LNCaP clone FGC (cell line): ENCODE results near the gene GJA1.

ENCODE experiments used
- DNase-seq: peaks from one replicate; pipeline ENCODE4 v3.0.0-alpha.2; 2011; ENCODE audit warnings: low read depth
- H3K4me3 ChIP-seq: 2 replicates; pipeline ENCODE4 v1.5.1; 2011; ENCODE audit warnings: mild to moderate bottlenecking, low read depth, low read length, control low read depth
- TF ChIP-seq, protein P1 (sequence below): IDR thresholded peaks from 2 replicates; pipeline ENCODE4 v1.5.1; 2012; ENCODE audit warnings: mild to moderate bottlenecking; ENCODE audit not compliant: control insufficient read depth, insufficient read depth; ENCODE audit errors: extremely low read depth

GJA1 gene

DNA sequence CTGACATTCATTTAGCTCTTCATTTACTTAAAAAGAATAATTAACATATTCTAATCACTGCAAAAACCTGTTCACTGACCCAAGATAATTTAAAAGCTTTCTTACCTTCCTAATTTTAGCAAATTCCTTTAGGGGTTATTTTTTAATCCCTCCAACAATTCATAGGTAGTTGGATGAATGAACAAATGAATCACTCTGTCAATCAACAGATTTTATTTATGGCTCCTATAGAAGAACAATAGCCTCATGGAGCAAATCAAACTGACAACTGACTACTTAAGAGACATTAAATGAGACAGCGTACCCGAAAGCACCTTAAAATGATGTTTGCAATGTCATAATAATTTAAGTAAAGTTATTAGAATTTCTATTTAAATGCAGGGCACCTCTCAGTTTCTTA is 31.5 kb upstream of the GJA1 start:
- DNase-seq: no peak
- no peak overlapping the region for H3K4me3 ChIP-seq
- TF ChIP-seq, protein P1, sequence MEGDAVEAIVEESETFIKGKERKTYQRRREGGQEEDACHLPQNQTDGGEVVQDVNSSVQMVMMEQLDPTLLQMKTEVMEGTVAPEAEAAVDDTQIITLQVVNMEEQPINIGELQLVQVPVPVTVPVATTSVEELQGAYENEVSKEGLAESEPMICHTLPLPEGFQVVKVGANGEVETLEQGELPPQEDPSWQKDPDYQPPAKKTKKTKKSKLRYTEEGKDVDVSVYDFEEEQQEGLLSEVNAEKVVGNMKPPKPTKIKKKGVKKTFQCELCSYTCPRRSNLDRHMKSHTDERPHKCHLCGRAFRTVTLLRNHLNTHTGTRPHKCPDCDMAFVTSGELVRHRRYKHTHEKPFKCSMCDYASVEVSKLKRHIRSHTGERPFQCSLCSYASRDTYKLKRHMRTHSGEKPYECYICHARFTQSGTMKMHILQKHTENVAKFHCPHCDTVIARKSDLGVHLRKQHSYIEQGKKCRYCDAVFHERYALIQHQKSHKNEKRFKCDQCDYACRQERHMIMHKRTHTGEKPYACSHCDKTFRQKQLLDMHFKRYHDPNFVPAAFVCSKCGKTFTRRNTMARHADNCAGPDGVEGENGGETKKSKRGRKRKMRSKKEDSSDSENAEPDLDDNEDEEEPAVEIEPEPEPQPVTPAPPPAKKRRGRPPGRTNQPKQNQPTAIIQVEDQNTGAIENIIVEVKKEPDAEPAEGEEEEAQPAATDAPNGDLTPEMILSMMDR: no peak

DNA sequence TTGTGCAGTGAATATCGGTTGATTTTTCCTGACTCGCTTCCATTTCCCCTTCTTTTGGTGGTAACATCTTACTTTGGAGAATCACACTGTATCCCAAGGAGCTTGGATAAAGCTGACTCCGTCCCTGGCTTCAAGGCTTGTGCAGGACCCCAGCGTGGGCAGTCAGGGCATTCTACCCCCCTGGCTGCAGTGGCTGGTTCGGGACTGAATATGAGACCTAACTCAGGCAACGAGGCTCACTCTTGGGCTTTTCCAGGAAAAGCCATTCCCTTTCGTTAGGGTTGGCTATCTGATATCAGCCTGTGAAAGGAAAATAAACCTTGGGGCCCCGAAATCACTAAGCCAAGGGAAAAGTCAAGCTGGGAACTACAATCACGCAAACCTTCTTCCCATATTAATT is 30.1 kb upstream of the GJA1 start:
- no peak overlapping the region for H3K4me3 ChIP-seq
- no peak for DNase-seq
- TF ChIP-seq, protein P1: no peak

DNA sequence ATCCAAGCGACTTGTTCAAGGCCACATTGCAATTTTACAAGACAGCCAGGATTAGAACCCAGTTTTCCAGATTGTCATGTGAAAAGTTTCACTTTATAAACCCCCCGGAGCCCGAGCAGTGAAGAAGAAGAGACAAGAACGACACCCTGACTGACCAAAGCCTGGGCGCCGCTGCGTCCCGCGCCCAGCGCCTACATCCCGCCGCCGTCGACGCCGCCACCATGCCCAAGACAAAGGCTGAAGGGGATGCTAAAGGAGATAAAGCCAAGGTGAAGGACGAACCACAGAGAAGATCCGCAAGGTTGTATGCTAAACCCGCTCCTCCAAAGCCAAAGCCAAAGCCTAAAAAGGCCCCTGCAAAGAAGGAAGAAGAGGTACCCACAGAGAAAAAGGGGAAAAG is 27.1 kb upstream of the GJA1 start:
- TF ChIP-seq, protein P1: no peak
- no peak for DNase-seq
- H3K4me3 ChIP-seq: no peak overlapping the region

DNA sequence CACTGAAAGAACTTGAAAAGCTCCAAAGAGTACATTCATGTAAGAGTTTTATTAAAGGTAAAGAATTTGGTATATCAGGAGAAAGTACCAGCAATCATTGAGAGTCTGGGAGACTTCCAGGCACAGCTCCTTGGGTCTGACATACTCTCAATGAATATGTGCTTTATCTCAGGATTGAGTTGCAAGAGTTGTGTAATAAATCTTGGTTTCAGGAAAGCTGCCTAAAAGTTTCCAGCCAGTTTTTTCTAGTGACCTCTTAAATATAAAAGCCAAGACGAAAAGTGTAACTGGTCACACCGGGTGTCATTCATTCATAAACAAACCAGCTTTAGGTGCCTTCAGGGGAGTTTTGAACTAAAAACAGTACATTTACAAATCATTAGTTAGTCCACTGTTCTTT is 21.6 kb upstream of the GJA1 start:
- no peak for DNase-seq
- no peak overlapping the region for H3K4me3 ChIP-seq
- TF ChIP-seq, protein P1: no peak

DNA sequence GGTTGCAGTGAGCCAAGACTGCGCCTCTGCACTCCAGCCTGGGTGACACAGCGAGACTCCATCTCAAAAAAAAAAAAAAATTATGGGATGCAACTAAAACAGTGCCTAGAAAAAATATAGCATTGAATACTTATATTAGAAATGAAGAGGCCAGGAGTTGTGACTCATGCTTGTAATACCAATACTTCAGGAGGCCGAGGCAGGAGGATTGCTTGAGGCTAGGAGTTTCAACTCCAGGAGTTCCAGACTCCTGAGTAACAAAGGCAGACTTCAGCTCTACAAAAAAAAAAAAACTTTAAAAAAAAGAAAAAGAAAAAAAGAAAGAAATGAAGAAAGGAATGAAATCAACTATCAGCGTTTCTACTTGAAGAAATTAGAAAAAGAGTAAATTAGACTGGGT is 17.1 kb upstream of the GJA1 start:
- no peak overlapping the region for H3K4me3 ChIP-seq
- TF ChIP-seq, protein P1: no peak
- DNase-seq: no peak

DNA sequence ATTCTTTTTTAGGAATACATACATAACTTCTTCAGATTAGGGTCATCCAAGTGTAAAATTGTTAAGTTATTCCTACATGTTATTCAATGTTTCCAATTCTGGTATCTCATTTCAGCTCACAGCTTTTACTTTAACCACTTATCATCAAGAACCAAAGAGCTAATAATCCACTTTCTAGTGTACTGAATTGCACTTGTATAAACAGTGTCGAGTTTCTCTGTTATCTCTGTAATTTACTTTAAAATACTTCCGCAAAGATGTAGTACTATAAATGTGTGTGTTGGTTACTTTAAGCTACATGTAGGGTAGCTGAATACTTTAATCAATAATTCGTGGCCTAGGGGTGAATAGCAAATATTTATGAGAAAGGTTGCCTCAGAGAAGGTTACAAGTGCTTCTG is 8.8 kb upstream of the GJA1 start:
- DNase-seq: no peak
- H3K4me3 ChIP-seq: no peak overlapping the region
- TF ChIP-seq, protein P1: no peak

DNA sequence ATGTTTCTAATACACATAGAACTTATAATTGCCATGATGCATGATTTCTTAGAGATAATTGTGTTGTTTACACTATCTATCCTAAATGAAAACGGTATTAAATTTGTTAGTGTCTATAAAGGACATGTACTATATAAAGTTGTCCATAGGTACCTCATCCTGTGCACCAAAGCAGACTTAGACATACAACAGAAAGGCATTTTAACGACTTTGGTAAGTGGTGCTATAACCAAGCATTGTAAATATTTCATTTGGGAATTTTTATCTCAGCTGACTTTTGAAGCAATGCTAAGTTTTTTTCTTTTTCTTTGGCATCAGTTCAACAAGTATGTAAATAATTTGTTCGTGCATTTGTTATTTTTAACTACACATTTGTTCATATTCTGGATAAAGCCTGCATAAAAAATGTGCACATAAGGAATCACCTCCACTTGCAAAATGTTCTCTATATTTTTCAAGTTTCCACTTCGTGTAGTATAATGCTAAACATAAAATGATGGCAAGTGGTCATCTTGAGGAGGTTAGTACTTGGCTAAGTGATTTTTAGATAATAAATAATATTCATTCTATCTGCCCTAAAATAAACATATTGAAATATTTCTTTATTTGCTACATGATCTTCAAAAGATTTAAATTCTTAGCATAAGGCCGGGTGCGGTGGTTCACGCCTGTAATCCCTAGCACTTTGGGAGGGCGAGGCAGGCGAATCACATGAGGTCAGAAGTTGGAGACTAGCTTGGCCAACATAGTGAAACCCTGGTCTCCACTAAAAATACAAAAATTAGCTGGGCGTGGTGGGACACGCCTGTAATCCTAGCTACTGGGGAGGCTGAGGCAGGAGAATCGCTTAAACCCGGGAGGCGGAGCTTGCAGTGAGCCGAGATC is 6.3 kb upstream of the GJA1 start:
- no peak for DNase-seq
- TF ChIP-seq, protein P1: no peak
- H3K4me3 ChIP-seq: no peak overlapping the region
